A673 (cell line): ENCODE measurements around the gene IBA57. TPM values are rescaled to one million over a fixed set of nuclear protein-coding genes. Genes with fewer than 3 reads are reported as not detected.

ENCODE experiments used
- BruUV-seq: library from RNA; stranded (reverse); fragments of 400-500 nt; replicated peaks from 2 replicates; lab custom pipeline; 2021; lab: Mats Ljungman, UMichigan
- CTCF ChIA-PET: fragments of 300-600 bp; sonication (Branson Sonifier 250); formaldehyde crosslinking; loops from one replicate; lab custom pipeline; 2022; ENCODE audit warnings: antibody characterized with exemption; lab: Charles Lee
- POLR2A ChIA-PET: fragments of 300-600 bp; sonication (Branson Sonifier 250); formaldehyde crosslinking; loops from one replicate; lab custom pipeline; 2022; ENCODE audit warnings: antibody characterized with exemption; ENCODE audit not compliant: low non-redundant PET; lab: Charles Lee
- DNase-seq: peaks from one replicate; pipeline ENCODE4 v3.0.0-alpha.2; 2015; ENCODE audit warnings: low spot score
- H3K27ac ChIP-seq: fragments of 200-600 bp; sonication (generic); 2 replicates; pipeline ENCODE4 v1.5.1; 2016; ENCODE audit warnings: mixed run types, low read depth, mild to moderate bottlenecking, mixed read lengths, antibody characterized with exemption, low read length; ENCODE audit not compliant: poor library complexity, severe bottlenecking
- H3K27me3 ChIP-seq: fragments of 200-600 bp; sonication (generic); replicated peaks from 2 replicates; pipeline ENCODE4 v1.6.1; 2017; ENCODE audit warnings: mixed run types, low read depth, mild to moderate bottlenecking, mixed read lengths, antibody characterized with exemption, low read length; ENCODE audit not compliant: insufficient read depth, poor library complexity
- H3K36me3 ChIP-seq: fragments of 200-600 bp; sonication (generic); 2 replicates; pipeline ENCODE4 v1.6.1; 2016; ENCODE audit warnings: mixed run types, mild to moderate bottlenecking, mixed read lengths, antibody characterized with exemption, low read length; ENCODE audit not compliant: insufficient read depth, poor library complexity, severe bottlenecking
- H3K4me1 ChIP-seq: fragments of 200-600 bp; sonication (generic); 2 replicates; pipeline ENCODE4 v1.6.1; 2017; ENCODE audit warnings: mixed run types, mild to moderate bottlenecking, mixed read lengths, antibody characterized with exemption, low read length; ENCODE audit not compliant: insufficient read depth, poor library complexity, severe bottlenecking
- H3K4me3 ChIP-seq: fragments of 200-600 bp; sonication (generic); 2 replicates; pipeline ENCODE4 v1.5.1; 2016; ENCODE audit warnings: low read depth, mixed run types, mild to moderate bottlenecking, mixed read lengths, low read length; ENCODE audit not compliant: poor library complexity, severe bottlenecking
- H3K9me3 ChIP-seq: fragments of 200-600 bp; sonication (generic); 2 replicates; pipeline ENCODE4 v1.6.1; 2016; ENCODE audit warnings: mixed run types, low read depth, mild to moderate bottlenecking, mixed read lengths, antibody characterized with exemption, low read length; ENCODE audit not compliant: poor library complexity, severe bottlenecking
- CTCF ChIP-seq: fragments of 300-800, 200-600 bp; sonication (generic); conservative IDR thresholded peaks from 2 replicates; pipeline ENCODE4 v1.5.1; 2017; ENCODE audit warnings: low read depth, mild to moderate bottlenecking, antibody characterized with exemption, low read length, moderate library complexity, mixed read lengths
- EZH2 ChIP-seq: fragments of 200-600 bp; sonication (generic); IDR thresholded peaks from 2 replicates; pipeline ENCODE4 v1.6.1; 2017; ENCODE audit warnings: borderline replicate concordance, low read depth, mild to moderate bottlenecking, mixed read lengths, antibody characterized with exemption, low read length; ENCODE audit not compliant: poor library complexity, severe bottlenecking
- intact Hi-C: fragments of 100-400 bp; cut with micrococcal nuclease; formaldehyde crosslinking; loops from one replicate; pipeline ENCODE4 v1.10.0; 2022; ENCODE audit not compliant: unreplicated experiment
- total RNA-seq: library from RNA; stranded (reverse); gene quantifications from 2 replicates; pipeline ENCODE4 v1.2.3, GENCODE V29; 2021

The IBA57 gene
- total RNA-seq, 1 experiment from 2014 or later, result 12.1 TPM

DNA sequence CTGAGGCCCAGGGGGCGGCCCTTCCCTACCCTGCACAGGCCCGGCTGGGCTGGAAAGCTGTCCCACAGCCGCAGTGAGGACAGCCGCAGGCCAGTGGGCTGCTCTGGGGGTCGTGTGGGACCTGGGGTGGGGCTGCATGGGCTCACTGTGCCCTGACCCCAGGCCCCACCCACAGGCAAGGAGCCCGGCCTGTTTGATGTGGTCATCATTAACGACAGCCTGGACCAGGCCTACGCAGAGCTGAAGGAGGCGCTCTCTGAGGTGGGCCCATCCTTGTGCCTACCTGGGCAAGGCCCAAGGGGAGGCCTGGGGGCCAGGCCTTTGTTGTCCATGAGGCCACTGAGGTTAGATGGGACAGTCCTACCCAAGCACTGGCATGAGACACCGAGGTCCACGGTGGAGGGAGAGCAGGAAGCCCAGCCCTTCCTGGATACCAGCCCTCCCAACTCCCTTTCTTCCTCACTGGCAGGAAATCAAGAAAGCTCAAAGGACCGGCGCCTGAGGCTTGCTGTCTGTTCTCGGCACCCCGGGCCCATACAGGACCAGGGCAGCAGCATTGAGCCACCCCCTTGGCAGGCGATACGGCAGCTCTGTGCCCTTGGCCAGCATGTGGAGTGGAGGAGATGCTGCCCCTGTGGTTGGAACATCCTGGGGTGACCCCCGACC is 17.3 kb upstream of the IBA57 start:
- no peak for DNase-seq
- Histone ChIP-seq H3K9me3 (no peaks in the 10 kb centered on the region), H3K4me3 (no peak overlapping the region), H3K27me3 (no peaks in the 10 kb centered on the region), H3K27ac (no peak overlapping the region), H3K36me3 (no peaks in the 10 kb centered on the region), H3K4me1 (peaks cover 2% of the 10 kb centered on the region)
- ChIA-PET CTCF (no interaction called here), POLR2A (no interaction called here)
- intact Hi-C loops, result no loop called here
- no peak for TF ChIP-seq CTCF
- no peak for TF ChIP-seq EZH2
- no TSS peak for BruUV-seq

DNA sequence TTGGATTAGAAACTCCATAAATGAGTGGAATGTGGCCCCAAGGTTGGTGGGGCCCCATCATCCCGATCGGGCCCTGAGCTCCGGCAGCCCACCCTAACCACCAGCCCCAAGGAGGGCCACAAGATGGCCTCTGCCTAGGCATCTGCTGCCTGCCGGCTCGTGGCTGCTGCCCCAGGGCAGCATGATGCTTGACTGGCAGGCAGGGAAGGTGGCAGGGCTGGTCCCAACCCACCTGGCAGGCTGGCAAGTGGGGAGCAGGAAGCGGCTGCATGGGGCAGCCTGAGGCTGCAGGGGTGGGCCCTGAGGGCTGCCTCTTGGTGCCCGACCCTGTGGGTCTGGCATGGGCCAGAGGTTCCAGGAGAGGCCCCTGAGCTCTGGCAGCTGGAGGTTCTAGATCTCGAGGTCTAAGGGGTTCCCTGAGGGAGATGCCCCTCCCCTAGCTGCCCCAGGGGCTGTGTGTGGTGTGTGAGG is 16.6 kb upstream of the IBA57 start:
- no peak for DNase-seq
- no peak overlapping the region for H3K4me3 ChIP-seq
- intact Hi-C loops, result no loop called here
- ChIA-PET CTCF (no interaction called here), POLR2A (no interaction called here)
- TF ChIP-seq EZH2 (no peak), CTCF (no peak)
- no peaks in the 10 kb centered on the region for H3K27me3 ChIP-seq
- no peaks in the 10 kb centered on the region for H3K4me1 ChIP-seq
- BruUV-seq, result no TSS peak
- H3K27ac ChIP-seq, result no peak overlapping the region
- H3K36me3 ChIP-seq, result no peaks in the 10 kb centered on the region
- H3K9me3 ChIP-seq, result no peaks in the 10 kb centered on the region

DNA sequence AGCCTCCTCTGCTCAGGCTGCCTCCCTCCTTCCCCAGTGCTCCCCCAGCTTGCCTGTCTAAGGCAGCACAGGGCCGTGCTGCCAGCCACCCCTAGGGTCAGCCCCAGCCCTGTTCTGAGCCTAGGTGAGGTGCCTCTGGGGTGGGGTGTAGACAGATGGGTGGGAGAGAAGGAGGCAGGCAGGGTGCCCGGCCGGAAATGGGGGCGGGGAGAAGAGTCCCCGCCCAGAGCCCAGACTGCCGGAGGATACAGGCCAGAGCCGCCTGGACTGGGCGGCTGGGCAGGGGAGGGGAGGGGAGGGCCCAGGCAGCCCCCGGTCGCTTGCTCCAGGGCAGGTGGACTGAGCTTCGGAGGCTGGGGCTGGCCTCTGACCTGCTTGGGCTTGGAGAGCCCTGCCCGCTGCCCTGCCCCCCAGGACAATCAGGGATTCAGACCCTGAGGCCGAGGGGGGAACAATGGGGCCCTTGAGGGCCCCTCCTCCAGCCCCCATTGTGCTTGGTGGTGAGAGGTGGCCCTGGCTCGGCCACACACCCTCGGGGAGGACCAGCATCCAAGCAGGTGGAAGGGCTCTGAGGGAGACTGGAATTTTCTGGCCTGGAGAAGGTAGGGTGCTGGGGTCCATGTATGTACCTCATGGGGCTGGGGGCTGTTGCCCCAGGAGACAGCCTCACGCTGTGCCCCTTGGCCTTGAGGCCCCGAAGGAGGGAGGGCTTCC is 16.0 kb upstream of the IBA57 start, which contains the start of gene GJC2:
Gene GJC2 (plus strand): TSS at position 525 of the 714 bp plus-strand sequence. CDS start 7,829 bp downstream, outside the sequence.
- Histone ChIP-seq H3K36me3 (no peaks in the 10 kb centered on the region), H3K4me3 (no peak within 1 kb of the TSS), H3K9me3 (no peaks in the 10 kb centered on the region), H3K27me3 (no peaks in the 10 kb centered on the region), H3K27ac (no peak within 1 kb of the TSS), H3K4me1 (no peaks in the 10 kb centered on the region)
- TF ChIP-seq EZH2, result no peak
- no peak for TF ChIP-seq CTCF
- ChIA-PET CTCF (no interaction called here), POLR2A (no interaction called here)
- no TSS peak for BruUV-seq
- no peak for DNase-seq
- intact Hi-C loops, result no loop called here
